GM03348 (cell line): ENCODE measurements around the gene EIF2AK2.

Source experiments
- DNase-seq: peaks from one replicate; pipeline ENCODE4 v3.0.0; 2012; ENCODE audit warnings: low spot score

Gene EIF2AK2

GRCh38 chr2:37100054-37100453 lies 56.7 kb downstream of the EIF2AK2 start:
- DNase-seq: no peak

- DNase-seq: no peak
These were observed 58.2 kb downstream of the EIF2AK2 start for GRCh38 chr2:37098416-37099118.

DNA sequence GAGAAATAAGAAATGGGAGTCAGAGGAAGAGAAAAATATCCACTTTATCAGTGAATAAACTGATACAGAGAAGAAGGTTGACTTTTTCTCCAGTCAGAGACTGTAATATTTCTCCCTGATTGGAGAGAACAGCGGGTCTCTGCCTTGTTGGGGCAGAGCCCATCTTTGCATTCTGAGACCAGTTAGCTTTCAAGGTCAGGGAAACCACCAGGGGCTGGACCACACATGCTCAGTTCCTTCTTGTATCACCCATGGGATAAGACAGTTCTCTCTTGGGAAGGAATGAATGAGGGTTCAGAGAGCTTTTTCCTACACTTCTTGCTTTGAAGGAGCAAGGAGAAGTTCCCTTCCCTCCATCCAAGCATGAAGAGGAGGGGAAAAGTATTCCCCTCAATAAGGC lies 60.2 kb downstream of the EIF2AK2 start:
- no peak for DNase-seq

GRCh38 chr2:37091873-37092272 lies 64.9 kb downstream of the EIF2AK2 start:
- no peak for DNase-seq

- no peak for DNase-seq
These were observed 66.7 kb downstream of the EIF2AK2 start for GRCh38 chr2:37090019-37090477.

DNA sequence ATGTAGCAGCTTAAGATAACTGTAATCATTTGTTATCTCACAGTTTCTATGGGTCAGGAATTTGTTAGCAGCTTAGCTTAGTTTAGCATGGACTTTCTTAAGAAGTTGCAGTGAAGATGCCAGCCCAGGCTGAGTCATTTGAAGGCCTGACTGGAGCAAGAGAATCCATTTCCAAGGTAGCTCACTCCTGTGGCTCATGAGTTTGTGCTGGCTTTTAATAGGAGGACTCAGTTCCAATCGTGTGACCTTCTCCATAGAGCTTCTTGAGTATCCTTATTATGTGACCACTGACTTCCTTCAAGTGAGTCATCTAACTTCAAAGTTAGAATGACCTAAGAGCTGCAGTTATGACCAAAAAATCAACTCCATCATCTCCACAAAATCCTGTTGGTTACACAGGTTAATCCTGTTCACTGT lies 71.0 kb downstream of the EIF2AK2 start:
- peak; percentile 2 for DNase-seq

DNA sequence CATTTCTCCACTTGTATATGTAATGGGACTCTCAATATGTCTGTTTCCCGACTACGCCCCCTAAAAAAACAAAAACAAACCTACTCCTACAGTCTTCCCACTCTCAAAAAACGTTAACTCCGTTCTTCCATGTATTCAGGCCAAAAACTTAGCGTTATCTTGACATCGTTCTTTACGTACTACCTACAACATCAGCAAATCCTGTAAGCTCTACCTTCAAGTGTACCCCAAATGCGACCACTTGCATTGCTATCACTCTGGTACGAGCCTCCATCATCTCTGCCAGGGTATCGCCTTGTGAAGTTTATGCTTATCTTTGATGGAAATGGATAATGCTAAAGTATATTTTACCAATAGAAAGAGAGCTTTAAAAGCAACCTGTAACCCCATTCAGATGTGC lies 72.0 kb downstream of the EIF2AK2 start:
- no peak for DNase-seq

DNA sequence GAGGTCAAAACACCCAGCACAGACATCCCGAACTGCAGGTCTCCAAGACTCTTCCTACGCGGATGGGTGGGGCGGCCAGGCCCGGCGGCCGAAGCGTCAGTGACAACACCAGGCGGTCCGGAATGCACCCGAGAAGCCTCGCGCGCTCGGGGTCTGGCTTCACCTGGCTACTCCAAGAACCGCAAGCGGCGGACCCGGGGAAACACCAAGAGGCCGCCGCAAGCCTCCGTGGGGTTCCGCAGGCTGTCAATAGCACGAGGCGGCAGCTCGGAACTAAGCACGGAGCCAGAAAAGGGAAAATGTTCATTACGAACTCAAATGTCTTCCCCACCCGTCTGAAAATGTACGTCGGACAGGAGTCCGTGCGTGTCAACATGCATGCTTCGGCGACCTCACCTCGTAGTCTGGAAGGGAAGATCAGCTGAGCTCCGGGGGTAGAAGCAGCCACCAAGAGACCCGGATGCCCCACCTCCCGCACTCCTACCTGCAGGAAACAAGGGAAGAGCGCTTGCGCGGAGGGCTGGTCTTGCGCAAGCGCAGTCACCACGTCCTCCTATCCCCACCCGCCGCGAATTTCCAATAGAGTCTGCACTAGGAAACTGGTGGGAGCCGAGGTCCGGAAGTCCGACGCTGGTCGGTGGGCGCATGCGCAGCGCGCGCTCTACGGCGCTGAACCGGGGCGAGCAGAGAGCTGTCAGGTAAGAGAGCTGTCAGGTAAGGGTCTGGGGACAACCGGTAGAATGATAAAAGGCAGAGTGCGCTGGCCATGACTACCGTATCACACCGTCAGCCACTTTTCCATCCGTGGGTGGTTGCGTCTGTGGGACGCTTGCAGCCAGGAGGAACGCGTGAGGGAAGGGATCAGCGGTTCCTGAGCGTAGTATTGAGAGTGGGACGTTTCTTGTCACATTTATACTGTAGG lies 72.6 kb downstream of the EIF2AK2 start, which contains the start of the genes GPATCH11 and HEATR5B:
GPATCH11 (plus strand) TSS at position 646 of the 922 bp plus-strand sequence. CDS start 3,864 bp downstream, outside the sequence.
HEATR5B (minus strand) TSS at position 500 of the 922 bp plus-strand sequence. CDS start 958 bp downstream, outside the sequence.
- DNase-seq: peak; percentile 97

DNA sequence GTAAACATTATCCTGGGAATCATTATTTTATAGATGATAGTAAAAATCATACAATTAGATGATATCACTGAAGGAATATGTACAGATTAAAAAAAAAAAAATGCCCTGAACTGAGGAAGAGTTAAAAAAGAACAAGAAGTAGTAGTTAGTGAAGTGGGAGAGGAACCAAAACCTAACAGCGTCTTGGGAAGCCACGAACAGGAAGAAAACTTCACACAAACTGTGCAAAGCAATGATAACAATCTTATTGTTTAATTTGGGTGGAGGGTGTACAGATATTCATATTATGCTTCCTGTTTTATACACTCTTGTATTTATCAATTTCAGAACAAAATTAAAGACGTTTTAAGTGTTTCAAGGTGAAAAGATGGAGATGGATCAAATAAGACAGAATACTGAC lies 76.1 kb downstream of the EIF2AK2 start:
- DNase-seq: no peak

DNA sequence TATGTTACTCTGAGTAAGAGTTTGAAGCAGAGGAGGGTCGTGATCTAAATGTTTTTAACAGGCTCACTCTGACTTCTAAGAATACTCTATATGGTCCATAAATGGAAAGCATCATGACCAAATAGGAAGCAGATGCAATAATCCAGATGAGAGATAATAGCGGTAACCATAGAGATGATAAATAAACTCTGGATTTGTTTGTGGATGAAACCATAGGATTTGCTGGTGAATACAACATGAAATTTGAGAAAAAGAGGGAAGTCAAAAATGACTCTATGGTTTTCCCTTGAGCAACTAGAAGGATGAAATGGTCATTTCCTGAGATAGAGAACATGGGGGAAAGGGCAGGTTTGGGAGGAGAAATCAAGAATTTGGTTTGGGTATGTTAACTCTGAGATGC lies 76.5 kb downstream of the EIF2AK2 start:
- no peak for DNase-seq

- DNase-seq: no peak
These were observed 85.8 kb downstream of the EIF2AK2 start for GRCh38 chr2:37070931-37071330.

DNA sequence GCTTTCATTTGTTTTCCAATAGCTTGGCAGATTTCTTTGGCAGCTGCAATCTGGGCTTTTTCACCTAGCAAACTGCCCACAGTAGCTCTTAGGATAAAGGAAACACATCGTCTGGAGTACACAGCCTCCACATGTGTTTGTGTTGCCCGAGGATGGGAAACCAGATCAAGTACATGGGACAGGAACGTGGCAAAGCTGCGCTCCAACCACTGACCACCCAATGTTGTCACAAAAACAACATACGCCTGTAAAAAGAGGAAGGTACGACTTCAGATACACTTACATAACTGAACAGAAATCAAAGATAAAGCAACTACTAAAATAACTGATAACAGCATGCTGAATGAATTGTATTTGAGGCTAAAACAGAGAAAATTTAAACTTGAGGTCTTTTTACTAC lies 88.1 kb downstream of the EIF2AK2 start:
- DNase-seq: no peak

DNA sequence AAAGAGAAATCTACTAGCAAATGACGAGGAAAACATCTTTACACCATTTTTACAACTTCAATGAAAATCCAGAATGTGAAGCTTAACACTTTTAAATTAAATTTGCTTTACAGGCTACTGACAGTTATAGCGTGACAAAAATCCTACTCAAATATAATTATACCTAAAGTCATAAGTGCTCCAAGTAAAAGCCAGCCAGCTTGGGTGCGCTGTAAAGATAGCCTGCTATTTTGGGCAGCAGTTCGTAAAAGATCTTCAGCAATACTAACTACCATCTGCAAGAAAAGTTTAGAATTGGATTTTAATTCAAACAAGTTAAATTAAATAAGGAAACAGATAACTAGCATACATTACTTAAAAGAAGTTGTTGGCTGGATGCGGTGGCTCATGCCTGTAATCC lies 95.0 kb downstream of the EIF2AK2 start:
- no peak for DNase-seq

- no peak for DNase-seq
These were observed 95.6 kb downstream of the EIF2AK2 start for GRCh38 chr2:37061013-37061711.

DNA sequence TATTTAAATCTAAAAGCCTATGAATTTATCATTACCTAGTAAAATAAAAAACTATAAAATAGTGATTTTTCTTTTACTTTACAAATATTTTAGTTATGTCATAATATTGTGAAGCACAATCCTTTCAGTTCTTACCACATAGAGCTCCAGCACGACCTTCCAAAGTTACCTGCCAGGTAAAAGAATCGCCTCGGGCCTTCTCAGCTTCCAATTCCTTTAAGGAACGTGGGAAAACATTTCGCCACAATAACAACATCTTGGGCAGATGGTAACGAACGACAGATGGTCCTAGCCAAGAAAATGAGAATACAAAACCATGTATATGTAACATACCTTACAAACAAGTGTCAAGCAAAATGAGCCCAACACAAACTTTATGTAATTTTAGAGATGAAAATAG lies 96.3 kb downstream of the EIF2AK2 start:
- no peak for DNase-seq

DNA sequence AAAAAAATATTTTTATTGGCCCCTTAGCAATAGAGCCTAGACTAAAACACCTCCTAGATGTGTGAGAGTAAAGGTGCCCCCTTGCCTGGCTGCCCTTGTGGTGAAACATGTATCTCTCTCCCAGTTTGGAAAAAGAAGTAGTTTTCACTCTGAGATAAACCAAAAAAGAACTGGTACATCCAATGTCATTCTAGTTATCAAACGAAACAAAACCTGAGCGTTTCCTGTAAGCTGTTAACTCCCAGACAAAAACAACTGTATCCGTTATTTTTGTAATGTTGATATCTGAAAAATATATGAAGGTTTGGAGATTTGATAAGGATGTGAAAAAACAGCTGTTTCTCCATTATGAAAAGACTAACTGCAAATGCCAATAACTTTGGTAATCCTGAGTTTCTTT lies 96.9 kb downstream of the EIF2AK2 start:
- no peak for DNase-seq

- DNase-seq: no peak
These were observed 104.0 kb downstream of the EIF2AK2 start for GRCh38 chr2:37052600-37053332.
